ENCODE measurements around the gene CLDN10.
A peak's percentile ranks its signal among the peaks of the same experiment; 100 is the strongest.

Gene CLDN10

DNA sequence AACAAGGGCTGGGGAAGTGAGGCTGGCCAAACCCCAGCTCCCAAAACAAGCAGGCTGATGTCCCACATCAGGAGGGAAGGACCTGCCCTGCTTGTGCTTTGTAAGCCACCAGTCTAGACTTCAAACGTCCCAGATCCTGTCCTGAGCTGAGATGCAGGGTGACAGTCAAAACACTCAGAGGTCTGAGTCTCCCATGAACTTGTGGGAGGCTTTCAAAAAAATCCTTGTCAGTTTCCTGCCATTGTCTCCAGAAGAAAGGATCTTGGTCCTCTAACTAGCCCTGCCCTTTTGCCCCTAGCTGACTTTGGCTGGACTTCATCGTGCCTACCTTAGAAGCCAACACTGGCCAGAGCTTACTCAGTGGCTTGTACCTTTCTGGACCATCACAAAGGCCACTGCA lies 48.7 kb downstream of the CLDN10 start:
- peak in 1 of 56 donors; percentile 0 for DNase-seq

DNA sequence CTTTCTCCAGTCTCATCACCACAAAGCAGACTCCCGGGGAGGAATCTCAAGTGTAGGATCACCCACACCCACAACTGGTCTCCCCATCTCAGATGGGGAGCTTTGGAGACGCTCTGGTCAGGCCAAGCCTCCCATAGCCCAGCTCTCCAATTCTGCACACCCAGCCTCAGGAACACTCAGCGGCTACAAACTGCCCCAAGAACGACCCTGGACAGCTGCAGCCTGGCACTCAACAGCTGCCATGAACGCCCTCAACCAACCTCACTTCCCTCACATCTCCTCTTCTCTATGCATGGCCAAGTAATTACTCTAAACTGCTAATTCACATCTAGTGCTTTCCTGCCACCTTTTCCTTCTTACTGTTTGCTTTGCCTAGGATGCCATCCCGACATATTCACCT lies 49.4 kb downstream of the CLDN10 start:
- DNase-seq: no peak

- peak in 26 of 56 donors; percentile 1 to 50 (median 15) for DNase-seq
Measured at GRCh38 chr13:95603887-95604555, 51.5 kb downstream of the CLDN10 start.

- DNase-seq: no peak
Measured at GRCh38 chr13:95604556-95604915, 52.0 kb downstream of the CLDN10 start.

DNA sequence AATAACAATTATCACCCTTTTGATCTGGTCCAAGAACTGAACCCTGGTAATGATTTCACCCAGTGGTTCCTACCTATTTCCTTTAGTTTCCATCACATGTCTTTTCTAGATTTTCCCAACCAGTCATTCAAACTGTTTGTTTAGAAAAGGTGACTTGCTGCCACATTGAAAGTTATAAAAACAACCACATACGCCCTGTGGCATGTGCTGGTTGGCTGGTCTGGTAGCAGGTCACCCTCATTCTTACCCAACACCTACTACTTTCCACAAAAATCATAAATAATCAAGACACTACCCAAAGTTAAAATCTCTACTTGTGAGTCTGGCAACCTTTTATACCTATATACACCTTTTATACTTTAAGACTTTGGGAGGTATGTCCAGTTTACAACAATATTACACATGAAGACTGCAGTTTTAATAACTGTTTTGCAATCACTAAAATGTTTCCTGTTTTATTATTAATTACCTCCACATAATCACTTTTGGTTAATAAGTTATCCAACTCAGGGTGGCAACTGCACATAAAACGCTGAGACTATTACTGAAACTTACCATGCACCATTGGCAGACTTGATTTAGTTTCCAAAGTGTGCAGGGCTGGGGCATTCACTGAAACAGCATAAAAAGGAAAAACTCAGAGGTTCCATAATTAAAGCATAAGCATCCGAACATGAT lies 53.1 kb downstream of the CLDN10 start:
- no peak for DNase-seq

DNA sequence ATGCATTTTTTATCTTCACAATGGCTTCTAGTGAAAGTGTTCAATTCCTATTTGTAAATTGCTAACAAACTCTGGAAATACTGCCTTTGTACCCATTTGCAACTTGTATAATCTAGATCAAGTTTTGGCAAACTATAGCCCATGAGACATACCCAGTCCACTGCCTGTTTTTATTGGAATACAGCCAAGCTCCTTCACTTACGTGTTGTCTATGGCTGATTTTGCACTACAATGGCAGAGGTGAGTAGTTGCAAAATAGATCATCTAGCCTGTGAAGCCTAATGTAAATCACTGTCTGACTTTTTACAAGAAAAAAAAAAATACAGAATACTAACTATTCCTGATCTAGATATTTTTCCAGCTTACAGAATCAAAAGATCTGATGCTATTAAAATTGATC lies 54.8 kb downstream of the CLDN10 start:
- no peak for DNase-seq

DNA sequence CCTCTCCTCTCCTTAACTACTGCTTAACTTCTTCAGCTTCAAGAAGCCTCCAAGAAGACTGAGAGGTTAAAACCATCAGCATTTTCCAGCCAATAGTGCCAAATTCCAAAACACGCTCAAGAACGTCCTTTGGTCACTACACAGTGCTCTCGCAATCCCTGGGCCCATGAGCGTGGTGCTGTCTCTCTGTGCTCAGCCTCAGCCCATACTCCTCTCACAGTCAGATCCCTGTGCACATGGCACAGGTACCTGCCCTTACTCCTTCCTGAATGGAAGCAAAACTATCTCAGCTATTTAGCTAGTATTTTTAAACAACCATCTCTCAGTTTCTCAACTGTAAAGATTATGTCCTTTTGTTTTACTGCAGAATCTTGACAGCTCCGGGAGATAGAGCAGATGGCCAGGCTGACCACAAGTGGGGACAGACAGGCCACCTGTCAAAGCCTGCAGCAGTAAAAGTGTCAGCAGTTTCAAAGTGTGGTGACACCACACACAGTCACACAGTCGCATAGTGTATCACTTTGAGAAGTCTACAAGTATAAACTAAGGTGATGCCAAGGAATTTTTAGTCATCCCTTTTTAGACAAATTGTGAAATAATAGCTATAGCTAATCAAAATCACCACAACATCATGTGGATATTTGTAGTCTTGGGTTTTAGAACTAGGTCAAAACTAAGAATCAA lies 56.3 kb downstream of the CLDN10 start:
- no peak for DNase-seq

GRCh38 chr13:95614641-95615245 lies 62.2 kb downstream of the CLDN10 start:
- DNase-seq: no peak

- DNase-seq: no peak
Measured at GRCh38 chr13:95615539-95615938, 63.0 kb downstream of the CLDN10 start.

DNA sequence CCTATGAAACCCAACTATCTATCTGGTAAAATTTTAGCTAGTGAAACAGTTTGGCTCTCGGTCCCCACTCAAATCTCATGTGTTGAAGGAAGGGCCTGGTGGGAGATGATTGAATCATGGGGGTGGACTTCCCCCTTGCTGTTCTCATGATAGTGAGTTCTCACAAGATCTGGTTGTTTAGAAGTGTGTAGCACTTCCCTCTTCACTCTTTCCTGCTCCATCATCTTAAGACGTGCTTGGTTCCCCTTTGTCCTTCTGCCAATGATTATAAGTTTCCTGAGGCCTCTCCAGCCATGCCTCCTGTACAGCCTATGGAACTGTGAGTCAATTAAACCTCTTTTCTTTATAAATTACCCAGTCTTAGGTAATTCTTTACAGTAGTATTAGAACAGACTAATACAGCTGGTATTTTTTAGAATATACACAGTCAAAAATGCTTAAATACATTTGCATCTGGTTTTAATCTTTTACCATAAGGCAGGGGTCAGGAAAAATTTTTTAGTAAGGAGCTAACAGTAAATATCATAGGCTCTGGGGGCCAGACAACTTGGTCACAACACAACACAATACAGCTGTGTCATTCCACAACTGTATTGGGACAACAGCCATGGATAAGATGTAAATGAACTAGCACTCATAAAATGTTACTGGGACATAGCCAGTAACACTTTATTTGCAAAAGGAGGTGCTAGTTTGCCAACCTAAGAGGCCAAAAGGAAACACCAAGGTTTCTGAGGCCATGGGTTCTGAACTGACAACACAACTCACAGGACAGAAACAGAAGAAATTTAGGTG lies 67.7 kb downstream of the CLDN10 start:
- no peak for DNase-seq

- peak in 34 of 56 donors; percentile 3 to 72 (median 32) for DNase-seq
Measured at GRCh38 chr13:95620825-95621498, 68.4 kb downstream of the CLDN10 start.

DNA sequence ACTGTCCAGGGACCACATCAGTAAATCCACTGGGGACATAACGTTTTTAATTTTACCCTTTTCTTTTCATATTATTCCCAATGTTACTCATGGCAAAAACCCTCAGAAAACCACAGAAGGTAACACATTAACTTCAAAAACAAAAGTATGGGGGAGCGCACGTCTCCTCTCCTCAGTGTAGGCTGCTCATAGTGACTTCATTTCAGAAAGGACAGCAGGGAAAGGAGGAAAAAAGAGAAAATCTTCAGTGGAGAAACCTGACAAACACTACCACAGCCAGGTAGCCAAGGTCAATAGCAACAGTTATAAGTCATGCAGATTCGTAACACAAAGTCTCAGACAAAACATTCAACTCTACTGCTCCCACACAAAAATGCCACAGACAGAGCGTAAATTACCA lies 70.6 kb downstream of the CLDN10 start:
- DNase-seq: no peak

DNA sequence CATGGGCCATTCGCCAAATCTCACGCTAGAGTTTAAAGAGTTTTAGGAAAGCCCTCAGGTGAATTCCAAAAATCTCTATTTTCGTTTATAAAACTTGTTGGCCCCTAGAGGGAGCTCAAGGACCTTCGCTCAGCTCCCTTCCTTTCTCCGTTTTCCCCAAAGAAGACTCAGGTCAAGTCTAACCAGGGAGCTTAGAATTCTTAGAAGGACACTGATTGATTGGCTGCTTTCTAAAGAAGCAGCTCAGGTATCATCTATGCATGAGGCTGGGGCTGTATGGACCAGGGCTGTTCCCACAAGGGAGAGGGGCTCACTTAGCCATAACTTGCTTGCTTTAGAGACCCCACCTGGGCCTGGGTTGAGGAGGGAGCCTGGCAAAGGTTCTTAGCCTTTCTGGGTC lies 71.5 kb downstream of the CLDN10 start:
- peak in 4 of 56 donors; percentile 1 to 16 (median 3) for DNase-seq

DNA sequence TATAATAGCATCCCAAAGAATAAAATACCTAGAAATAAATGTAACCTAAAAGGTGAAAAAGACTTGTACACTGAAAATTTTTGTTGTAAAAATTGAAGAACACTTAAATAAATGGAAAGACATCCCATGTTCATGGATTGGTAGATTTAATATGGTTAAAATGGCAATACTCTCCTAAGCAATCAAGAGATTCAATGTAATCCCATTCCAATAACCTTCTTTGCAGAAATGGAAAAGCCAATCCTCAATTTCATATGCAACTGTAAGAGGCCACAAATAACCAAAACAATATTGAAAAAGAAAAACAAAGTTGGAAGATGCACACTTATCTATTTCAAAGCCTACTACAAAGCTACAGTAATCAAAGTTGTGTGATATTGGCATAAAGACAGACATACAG lies 74.2 kb downstream of the CLDN10 start:
- no peak for DNase-seq

DNA sequence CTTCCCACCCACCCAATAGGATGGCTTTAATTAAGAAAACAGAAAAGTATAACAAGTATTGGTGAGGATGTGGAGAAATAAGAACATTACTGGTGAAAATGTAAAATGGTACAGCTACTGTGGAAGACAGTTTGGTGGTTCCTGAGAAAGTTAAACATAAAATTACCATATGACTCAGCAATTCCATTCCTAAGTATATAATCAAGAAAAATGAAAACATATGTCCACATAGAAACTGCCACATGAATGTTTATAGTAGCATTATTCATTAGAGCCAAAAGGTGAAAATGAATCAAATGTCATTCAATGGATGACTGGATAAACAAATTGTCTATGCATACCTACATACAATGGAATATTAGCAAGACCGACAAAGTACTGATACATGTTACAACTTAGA lies 75.1 kb downstream of the CLDN10 start:
- DNase-seq: no peak

DNA sequence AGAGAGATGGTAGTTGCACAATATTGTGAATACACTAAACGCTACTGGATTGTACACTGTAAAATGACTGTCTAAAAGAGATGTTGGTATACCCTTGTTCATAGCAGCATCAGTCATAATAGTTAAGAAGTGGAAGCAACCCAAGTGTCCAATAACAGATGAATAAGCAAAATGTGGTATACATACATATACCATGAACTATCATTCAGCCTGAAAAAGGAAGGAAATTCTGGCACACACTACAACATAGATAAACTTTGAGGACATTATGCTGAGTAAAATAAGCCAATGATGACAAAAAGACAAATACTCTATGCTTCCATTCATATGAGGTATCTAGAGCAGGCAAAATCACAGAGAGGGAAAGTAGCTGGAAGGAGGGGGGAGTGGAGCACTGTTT lies 76.0 kb downstream of the CLDN10 start:
- DNase-seq: no peak

- DNase-seq: no peak
Measured at GRCh38 chr13:95629071-95629470, 76.6 kb downstream of the CLDN10 start.
